ENCODE results near the gene CAMK1D. TPM values are rescaled to one million over a fixed set of nuclear protein-coding genes. Genes with fewer than 3 reads are reported as not detected.

Gene CAMK1D
- total RNA-seq, 2 experiments from 2014 or later, result 11.9 to 15.4 TPM

DNA sequence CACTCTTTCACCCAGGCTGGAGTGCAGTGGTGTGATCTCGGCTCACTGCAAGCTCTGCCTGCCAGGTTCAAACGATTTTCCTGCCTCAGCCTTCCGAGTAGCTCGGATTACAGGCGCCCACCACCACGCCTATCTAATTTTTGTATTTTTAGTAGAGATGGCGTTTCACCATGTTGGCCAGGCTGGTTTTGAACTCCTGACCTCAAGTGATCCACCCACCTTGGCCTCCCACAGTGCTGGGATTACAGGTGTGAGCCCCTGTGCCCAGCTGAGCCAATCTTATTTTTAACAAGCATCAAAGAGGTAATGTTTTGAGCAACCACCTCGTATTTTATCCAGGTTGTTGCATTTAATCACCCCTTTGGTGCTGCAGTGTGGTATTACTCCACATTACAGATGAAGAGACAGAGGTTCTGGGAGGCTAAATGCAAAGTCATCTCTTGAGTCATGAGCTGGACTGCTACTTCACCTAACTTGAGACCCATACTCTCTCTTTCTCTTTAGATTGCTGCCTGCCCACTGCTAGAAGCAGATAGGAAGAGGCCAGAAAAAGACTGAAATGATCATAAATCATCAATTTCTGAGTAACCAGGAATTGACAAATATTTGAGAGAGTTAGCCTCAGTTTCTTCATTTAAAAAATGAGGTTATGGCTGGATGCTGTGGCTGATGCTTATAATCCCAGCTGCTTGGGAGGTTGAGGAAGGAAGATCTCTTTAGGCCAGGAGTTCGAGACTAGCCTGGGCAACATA lies 116.2 kb downstream of the CAMK1D start:
- Mint-ChIP-seq H3K9me3 (peaks cover 2% of the 10 kb centered on the region), H3K27me3 (no peaks in the 10 kb centered on the region), H3K4me3 (no peak overlapping the region), H3K27ac (no peak overlapping the region), H3K36me3 (peaks cover 3% of the 10 kb centered on the region), H3K4me1 (peaks cover 20% of the 10 kb centered on the region)
- DNase-seq, result no peak

DNA sequence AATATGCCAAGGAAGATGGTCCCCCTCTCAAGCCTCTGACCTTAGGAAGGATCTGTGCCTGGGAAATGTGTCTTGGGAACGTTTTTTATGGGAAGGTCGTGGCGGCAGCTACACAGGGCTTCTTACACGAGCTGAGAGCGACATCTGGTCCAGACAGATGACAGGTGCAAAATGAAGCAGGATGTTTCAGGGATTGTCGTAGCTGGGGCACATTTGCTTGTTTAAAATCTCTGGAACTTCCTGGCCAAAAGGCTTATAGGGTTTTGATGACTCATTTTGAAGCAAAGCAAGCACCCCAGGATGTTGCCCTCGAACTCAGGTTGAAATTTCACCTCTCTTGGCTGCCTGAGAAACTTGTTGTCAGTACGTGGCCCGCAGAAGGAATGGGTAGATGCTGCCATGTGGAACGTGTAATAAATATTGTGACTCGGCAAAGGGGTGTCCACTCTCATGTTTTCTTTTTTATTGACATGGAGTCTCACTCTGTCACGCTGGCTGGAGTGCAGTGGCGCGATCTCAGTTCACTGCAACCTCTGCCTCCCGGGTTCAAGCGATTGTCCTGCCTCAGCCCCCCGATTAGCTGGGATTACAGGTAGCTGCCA lies 117.5 kb downstream of the CAMK1D start:
- no peak for DNase-seq
- peaks cover 24% of the 10 kb centered on the region for H3K4me1 Mint-ChIP-seq
- H3K27ac Mint-ChIP-seq, result no peak overlapping the region
- no peak overlapping the region for H3K4me3 Mint-ChIP-seq
- H3K27me3 Mint-ChIP-seq, result no peaks in the 10 kb centered on the region
- H3K36me3 Mint-ChIP-seq, result peaks cover 3% of the 10 kb centered on the region
- peaks cover 2% of the 10 kb centered on the region for H3K9me3 Mint-ChIP-seq

DNA sequence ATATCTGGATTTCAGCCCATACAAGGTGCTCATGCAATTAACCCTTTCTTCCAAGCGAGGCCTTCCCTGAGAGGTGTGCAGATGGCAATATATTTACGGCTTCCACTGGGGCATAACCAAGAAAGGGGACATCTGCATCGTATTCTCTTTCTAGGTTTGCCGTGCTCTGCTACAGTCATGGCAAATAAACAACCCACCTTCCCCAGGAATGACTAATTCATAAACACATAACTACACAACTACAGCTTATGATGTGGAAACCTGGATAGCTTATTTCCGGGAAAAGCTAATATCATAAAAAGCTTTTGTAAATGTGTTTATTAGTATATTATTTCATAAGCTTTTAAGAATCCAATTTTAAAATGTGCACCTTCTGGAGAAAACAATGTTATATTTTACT lies 120.0 kb downstream of the CAMK1D start:
- H3K36me3 Mint-ChIP-seq, result no peaks in the 10 kb centered on the region
- no peak overlapping the region for H3K27ac Mint-ChIP-seq
- H3K27me3 Mint-ChIP-seq, result no peaks in the 10 kb centered on the region
- H3K4me1 Mint-ChIP-seq, result peaks cover 20% of the 10 kb centered on the region
- no peak overlapping the region for H3K4me3 Mint-ChIP-seq
- no peak for DNase-seq
- H3K9me3 Mint-ChIP-seq, result no peaks in the 10 kb centered on the region

DNA sequence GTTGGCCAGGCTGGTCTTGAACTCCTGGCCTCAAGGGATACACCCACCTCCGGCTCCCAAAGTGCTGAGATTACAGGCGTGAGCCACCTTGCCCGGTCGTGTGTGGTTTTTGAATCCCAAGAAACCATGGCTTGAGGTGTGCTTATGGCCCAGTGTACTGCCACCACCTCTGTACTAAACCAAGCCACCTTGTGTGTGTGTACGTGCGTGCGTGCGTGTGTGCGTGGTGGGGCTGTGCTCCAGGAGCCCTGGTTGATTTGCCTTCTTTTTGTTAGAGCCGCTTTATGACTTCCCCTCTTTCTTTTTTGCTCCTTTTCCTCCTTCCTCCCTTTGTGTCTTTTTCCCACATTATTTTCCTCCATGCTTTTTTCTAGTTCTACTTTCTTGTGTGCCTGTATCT lies 121.4 kb downstream of the CAMK1D start:
- no peak overlapping the region for H3K27ac Mint-ChIP-seq
- H3K4me1 Mint-ChIP-seq, result peaks cover 17% of the 10 kb centered on the region
- H3K36me3 Mint-ChIP-seq, result peaks cover 7% of the 10 kb centered on the region
- no peak for DNase-seq
- H3K27me3 Mint-ChIP-seq, result no peaks in the 10 kb centered on the region
- no peak overlapping the region for H3K4me3 Mint-ChIP-seq
- no peaks in the 10 kb centered on the region for H3K9me3 Mint-ChIP-seq

DNA sequence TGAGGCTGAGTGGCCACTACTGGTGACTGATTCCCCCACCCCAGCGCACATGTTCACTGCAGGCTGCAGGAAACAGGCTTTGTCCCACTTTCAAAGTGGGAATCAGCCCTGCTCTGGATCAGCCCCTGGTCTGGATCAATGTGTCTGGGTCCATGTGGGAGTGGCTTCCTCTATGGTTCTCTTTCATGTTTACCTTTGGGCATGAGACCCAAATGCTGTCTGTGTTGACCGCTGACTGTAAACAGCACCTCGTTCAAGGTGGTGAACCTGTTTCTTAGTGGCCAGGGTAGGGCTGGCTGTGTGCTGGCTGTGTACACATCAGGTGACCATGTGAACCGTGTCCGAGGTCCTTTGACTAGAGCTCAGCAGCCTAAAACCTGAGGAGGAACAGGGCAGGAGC lies 121.8 kb downstream of the CAMK1D start:
- H3K27ac Mint-ChIP-seq, result no peak overlapping the region
- H3K4me3 Mint-ChIP-seq, result no peak overlapping the region
- H3K9me3 Mint-ChIP-seq, result no peaks in the 10 kb centered on the region
- DNase-seq, result no peak
- peaks cover 7% of the 10 kb centered on the region for H3K36me3 Mint-ChIP-seq
- peaks cover 14% of the 10 kb centered on the region for H3K4me1 Mint-ChIP-seq
- H3K27me3 Mint-ChIP-seq, result no peaks in the 10 kb centered on the region

DNA sequence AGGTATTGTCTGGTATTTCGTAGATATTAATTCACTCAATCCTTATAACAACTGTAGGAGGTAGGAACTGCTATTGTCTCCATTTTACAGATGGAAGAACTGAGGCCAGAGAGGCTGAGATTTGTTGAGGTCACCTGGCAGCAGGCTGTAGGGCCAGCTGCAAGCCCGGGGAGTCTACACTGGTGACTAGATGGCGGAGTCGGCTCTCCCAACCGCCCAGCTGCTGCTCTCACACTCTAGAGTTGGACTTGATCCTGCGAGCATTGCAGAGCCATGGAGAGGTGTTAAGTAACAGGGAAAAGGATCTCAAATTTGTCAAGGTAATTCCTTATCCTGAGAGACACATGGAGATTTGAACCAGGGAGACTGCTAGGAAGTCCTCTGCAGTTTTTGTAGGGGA lies 124.1 kb downstream of the CAMK1D start:
- H3K27ac Mint-ChIP-seq, result no peak overlapping the region
- no peak overlapping the region for H3K4me3 Mint-ChIP-seq
- H3K9me3 Mint-ChIP-seq, result no peaks in the 10 kb centered on the region
- peaks cover 5% of the 10 kb centered on the region for H3K4me1 Mint-ChIP-seq
- H3K36me3 Mint-ChIP-seq, result peaks cover 11% of the 10 kb centered on the region
- no peak for DNase-seq
- H3K27me3 Mint-ChIP-seq, result no peaks in the 10 kb centered on the region

DNA sequence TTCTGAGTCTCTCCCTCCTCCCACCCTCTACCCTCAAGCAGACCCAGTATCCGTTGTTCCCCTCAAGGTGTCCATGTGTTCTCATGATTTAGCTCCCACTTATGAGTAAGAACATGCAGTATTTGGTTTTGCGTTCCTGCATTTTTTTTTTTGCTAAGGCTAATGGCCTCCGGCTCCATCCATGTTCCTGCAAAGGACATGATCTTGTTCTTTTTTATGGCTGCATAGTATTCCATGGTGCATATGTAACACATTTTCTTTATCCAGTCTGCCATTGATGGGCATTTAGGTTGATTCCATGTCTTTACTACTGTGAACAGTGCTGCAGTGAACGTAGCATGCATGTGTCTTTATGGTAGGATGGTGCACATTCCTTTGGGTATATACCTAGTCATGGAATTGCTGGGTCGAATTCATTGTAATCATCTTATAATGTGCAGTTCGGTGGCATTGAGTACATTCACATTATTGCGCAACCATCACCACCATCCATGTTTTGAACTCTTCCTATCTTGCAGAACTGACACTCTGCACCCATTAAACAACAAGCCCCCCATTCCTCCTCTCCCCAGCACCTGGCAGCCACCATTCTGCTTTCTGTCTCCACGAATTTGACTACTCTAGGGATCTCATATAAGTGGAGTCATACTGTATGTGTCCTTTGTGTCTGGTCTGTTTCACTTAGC lies 125.5 kb downstream of the CAMK1D start:
- Mint-ChIP-seq H3K9me3 (no peaks in the 10 kb centered on the region), H3K4me1 (peaks cover 6% of the 10 kb centered on the region), H3K4me3 (no peak overlapping the region), H3K27ac (no peak overlapping the region), H3K27me3 (no peaks in the 10 kb centered on the region), H3K36me3 (peaks cover 11% of the 10 kb centered on the region)
- DNase-seq, result no peak

DNA sequence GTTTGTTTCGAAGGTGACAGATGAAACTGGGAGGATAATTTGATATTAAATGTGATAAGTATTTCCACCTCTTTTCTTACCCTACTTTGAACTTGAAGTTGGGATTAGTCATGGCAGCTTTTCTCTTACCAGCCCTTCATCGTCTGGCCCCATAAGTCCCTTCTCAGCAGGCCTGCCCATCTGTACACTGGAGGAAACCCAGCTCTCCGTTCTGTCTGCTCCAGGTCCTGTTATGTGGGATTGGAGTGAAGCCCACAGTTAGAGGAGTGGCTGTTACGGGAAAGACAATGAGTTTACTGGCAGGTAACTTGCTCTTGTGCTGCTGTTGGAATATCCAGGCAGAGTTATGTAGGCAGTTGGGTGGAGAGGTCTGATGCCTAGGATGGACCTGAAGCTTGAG lies 127.3 kb downstream of the CAMK1D start:
- Mint-ChIP-seq H3K27me3 (no peaks in the 10 kb centered on the region), H3K4me1 (peaks cover 4% of the 10 kb centered on the region), H3K27ac (no peak overlapping the region), H3K36me3 (peaks cover 15% of the 10 kb centered on the region), H3K4me3 (no peak overlapping the region), H3K9me3 (no peaks in the 10 kb centered on the region)
- no peak for DNase-seq

DNA sequence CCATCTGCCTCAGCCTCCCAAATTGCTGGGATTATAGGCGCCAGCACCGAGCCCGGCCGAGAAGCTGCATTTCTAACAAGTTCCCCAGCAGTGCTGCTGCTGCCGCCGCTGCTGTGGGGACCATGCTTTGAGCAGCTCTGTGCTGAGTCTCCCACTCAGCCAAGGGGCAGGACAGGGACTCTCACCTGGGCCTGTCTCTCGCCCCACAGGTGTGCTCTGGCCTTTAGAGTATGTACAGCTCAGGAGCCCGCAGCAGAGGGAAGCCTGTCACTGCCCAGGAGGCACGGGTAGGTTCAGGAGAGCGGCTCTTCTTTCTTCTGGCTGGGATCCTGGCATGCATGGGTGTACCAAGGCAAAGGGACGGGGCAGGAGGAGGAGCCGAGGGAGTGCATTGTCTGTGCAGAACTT lies 130.1 kb downstream of the CAMK1D start:
- DNase-seq, result no peak
- Mint-ChIP-seq H3K4me3 (no peak overlapping the region), H3K27me3 (no peaks in the 10 kb centered on the region), H3K9me3 (no peaks in the 10 kb centered on the region), H3K4me1 (peaks cover 12% of the 10 kb centered on the region), H3K36me3 (peaks cover 15% of the 10 kb centered on the region), H3K27ac (no peak overlapping the region)

DNA sequence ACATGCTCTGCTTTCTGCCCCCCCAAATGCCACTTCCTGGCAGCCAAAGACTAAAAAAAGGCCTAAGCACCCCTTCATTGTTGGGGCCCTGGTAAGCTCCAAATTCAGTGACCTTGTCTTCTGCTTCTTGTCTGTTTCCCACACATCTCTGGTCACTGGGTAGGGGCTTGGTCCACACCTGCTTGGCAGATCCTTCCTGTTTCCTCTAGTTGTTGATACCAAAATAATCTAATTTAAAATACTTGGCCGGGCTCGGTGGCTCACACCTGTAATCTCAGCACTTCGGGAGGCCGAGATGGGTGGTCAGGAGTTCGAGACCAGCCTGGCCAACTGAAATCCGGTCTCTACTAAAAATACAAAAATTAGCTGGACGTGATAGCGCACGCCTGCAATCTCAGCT lies 130.6 kb downstream of the CAMK1D start:
- H3K9me3 Mint-ChIP-seq, result no peaks in the 10 kb centered on the region
- H3K27ac Mint-ChIP-seq, result no peak overlapping the region
- H3K4me3 Mint-ChIP-seq, result no peak overlapping the region
- no peaks in the 10 kb centered on the region for H3K27me3 Mint-ChIP-seq
- no peak for DNase-seq
- peaks cover 13% of the 10 kb centered on the region for H3K4me1 Mint-ChIP-seq
- peaks cover 11% of the 10 kb centered on the region for H3K36me3 Mint-ChIP-seq

DNA sequence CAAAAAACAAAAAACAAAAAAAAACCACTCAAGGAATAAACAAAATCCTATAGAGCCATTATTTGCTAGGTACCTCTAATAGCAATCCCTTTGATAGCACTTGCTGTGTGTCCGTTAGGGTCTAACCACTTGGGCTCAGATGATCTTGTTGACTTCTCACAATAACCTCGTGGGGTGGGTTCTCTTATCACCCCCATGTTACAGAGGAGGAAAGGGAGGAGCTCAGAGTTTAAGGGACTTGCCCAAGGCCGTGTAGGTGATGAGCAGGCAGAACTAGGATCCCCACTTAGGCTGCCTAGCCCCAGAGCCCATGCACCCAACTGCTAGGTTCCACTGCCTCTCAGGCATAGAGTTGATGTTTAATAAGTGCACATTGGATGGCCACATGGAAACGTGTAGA lies 131.1 kb downstream of the CAMK1D start:
- H3K27ac Mint-ChIP-seq, result no peak overlapping the region
- H3K27me3 Mint-ChIP-seq, result no peaks in the 10 kb centered on the region
- H3K4me1 Mint-ChIP-seq, result peaks cover 18% of the 10 kb centered on the region
- peaks cover 10% of the 10 kb centered on the region for H3K36me3 Mint-ChIP-seq
- no peak for DNase-seq
- no peak overlapping the region for H3K4me3 Mint-ChIP-seq
- no peaks in the 10 kb centered on the region for H3K9me3 Mint-ChIP-seq

DNA sequence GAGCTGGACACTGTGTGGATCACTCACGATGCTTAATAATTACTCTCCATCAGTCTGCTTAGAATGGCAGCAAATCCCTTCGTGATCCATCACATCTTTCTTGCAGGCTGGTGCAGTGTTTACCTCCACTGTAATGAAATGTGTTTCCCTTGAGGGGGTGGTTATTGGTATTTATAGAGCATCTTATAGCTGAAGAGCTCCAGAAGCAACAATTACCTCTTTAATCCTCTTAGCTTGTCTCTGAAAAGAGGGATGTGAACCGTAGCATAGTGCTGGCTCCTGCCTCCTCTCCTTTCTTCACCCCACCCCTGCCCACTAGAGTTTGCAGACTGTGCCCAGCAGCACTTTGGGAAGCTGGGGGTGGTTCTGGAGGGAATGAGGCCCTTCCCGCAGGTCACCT lies 132.6 kb downstream of the CAMK1D start:
- Mint-ChIP-seq H3K9me3 (no peaks in the 10 kb centered on the region), H3K36me3 (peaks cover 5% of the 10 kb centered on the region), H3K27me3 (no peaks in the 10 kb centered on the region), H3K4me1 (peaks cover 23% of the 10 kb centered on the region), H3K27ac (no peak overlapping the region), H3K4me3 (no peak overlapping the region)
- no peak for DNase-seq

DNA sequence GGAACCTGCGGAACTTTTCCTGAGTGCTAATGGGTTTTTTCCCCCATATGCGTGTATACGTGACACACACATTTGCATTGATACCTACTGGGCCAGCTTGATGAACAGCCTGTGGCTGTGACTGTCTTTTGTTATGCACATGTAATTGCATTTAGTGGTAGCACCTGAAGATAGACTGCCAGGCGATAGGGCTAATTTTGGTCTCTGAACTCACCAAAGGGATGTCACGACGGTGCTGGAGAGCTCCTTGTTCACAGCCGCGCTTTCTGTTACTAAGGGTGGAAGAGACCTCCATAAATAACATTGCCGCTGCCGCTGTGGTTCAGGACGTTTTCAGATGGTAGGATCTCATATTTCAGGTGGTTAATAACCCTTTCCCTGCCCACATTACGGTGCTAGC lies 133.2 kb downstream of the CAMK1D start:
- Mint-ChIP-seq H3K27ac (no peak overlapping the region), H3K9me3 (no peaks in the 10 kb centered on the region), H3K27me3 (no peaks in the 10 kb centered on the region), H3K4me1 (peaks cover 26% of the 10 kb centered on the region), H3K4me3 (no peak overlapping the region), H3K36me3 (peaks cover 4% of the 10 kb centered on the region)
- DNase-seq, result no peak

DNA sequence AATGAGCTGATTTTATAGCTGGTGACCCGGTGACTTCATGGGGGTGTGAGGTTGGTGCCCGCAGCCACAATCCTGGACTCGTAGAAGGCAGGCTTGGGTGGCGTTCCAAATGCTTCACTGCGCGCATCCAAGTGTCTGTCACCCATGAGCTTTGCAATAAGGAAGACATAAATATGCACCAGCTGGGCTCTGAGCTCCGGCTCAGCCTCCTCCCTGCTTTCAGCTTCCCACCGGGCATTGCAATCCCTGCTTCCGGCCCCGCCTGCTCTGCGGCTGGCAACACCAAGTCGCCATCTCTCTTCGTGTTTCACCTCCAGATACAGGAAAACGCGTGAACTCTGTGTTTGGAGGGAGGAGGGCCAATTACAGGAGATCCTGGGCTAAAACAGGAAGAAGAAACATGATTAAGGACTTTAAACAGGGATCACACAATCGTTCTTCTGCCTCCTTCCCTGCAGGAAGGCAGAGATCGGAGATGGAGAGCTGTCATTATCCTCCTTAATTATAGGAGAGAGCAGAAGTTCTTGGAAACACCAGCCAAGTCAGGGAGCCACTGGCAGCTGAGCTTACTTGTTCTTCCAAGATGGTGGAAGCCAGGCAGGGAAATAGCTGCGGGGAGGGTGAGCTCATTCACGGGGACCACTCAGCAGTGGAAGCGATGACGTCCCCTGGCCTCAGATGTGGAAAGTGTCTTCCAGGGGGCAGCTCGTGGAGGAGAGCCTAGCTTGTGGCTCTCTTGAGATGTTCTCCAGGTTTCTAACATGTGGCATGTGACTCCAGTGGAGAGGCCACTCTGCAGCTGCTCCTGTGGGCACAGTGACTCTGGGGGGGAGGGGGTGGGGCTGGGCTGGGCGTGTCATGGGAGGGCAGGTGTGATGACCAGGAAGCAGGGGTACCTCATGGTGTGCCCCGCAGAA lies 134.9 kb downstream of the CAMK1D start:
- Mint-ChIP-seq H3K27me3 (no peaks in the 10 kb centered on the region), H3K9me3 (no peaks in the 10 kb centered on the region), H3K36me3 (peaks cover 4% of the 10 kb centered on the region), H3K4me3 (no peak overlapping the region), H3K27ac (no peak overlapping the region), H3K4me1 (peaks cover 24% of the 10 kb centered on the region)
- no peak for DNase-seq
